HG03103 (cell line): ENCODE data around the gene SLC25A24.
A peak's percentile ranks its signal among the peaks of the same experiment; 100 is the strongest.
"Not testable (repeated sequence)": the region's sequence is repeated elsewhere in the genome, so short reads cannot be mapped to it uniquely, and the experiment has no call there.

Source experiments
- ATAC-seq: cut with Tn5 transposase; IDR thresholded peaks from one replicate; pipeline ENCODE4 v1.9.1; 2021; ENCODE audit warnings: low read depth; ENCODE audit not compliant: unreplicated experiment

SLC25A24 gene

GRCh38 chr1:108141621-108142020 lies 58.5 kb downstream of the SLC25A24 start:
- ATAC-seq, result no peak

- ATAC-seq, result no peak
These were observed 59.2 kb downstream of the SLC25A24 start for GRCh38 chr1:108140936-108141335.

GRCh38 chr1:108140177-108140576 lies 60.0 kb downstream of the SLC25A24 start:
- no peak for ATAC-seq

DNA sequence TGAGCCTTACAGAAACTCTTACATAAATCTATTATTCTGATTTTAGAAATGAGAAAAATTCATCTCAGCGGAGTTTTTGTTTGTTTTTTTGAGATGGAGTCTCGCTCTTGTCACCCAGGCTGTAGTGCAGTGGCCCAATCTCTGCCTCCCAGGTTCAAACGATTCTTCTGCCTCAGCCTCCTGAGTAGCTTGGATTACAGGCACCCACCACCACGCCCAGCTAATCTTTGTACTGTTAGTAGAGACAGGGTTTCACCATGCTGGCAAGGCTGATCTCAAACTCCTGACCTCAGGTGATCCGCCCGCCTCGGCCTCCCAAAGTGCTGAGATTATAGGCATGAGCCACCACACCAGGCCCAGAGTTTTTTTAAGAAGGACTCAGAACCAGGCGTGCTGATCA lies 60.6 kb downstream of the SLC25A24 start:
- ATAC-seq, result not testable (repeated sequence)

DNA sequence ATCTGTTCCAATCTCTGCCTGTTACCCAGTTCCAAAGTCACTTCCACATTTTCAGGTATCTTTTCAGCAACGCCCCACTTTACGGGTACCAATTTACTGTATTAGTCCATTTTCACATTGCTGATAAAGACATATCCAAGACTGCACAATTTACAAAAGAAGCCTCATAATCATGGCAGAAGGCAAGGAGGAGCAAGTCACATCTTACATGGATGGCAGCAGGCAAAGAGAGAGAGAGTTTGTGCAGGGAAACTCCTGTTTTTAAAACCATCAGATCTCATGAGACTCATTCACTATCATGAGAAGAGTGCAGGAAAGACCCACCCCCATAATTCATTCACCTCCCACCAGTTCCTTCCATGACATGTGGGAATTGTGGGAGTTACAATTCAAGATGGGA lies 67.0 kb downstream of the SLC25A24 start:
- ATAC-seq, result not testable (repeated sequence)

DNA sequence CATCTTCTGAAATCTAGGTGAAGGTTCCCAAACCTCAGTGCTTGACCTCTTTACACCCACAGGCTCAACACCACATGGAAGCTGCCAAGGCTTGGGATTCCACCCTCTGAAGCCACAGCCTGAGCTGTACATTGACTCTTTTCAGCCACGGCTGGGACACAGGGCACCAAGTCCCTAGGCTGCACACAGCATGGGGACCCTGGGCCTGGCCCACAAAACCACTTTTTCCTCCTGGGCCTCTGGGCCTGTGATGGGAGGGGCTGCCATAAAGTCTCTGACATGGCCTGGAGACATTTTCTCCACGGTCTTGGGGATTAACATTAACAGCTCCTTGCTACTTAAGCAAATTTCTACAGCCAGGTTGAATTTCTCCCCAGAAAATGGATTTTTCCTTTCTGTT lies 67.8 kb downstream of the SLC25A24 start:
- ATAC-seq, result not testable (repeated sequence)

DNA sequence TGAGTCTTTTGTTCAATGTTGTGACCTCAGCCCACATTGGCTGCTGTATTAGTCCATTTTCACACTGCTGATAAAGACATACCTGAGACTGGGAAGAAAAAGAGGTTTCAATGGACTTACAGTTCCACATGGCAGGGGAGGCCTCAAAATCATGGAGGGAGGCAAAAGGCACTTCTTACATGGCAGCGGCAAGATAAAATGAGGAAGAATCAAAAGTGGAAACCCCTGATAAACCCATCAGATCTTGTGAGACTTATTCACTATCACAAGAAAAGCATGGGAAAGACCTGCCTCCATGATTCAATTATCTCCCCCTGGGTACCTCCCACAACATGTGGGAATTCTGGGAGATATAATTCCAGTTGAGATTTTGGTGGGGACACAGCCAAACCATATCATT lies 68.9 kb downstream of the SLC25A24 start:
- not testable (repeated sequence) for ATAC-seq

- no peak for ATAC-seq
These were observed 69.3 kb downstream of the SLC25A24 start for GRCh38 chr1:108130794-108131193.

- no peak for ATAC-seq
These were observed 70.1 kb downstream of the SLC25A24 start for GRCh38 chr1:108129999-108130398.

- peak; percentile 90 for ATAC-seq
These were observed 74.6 kb downstream of the SLC25A24 start for GRCh38 chr1:108125312-108126138.

DNA sequence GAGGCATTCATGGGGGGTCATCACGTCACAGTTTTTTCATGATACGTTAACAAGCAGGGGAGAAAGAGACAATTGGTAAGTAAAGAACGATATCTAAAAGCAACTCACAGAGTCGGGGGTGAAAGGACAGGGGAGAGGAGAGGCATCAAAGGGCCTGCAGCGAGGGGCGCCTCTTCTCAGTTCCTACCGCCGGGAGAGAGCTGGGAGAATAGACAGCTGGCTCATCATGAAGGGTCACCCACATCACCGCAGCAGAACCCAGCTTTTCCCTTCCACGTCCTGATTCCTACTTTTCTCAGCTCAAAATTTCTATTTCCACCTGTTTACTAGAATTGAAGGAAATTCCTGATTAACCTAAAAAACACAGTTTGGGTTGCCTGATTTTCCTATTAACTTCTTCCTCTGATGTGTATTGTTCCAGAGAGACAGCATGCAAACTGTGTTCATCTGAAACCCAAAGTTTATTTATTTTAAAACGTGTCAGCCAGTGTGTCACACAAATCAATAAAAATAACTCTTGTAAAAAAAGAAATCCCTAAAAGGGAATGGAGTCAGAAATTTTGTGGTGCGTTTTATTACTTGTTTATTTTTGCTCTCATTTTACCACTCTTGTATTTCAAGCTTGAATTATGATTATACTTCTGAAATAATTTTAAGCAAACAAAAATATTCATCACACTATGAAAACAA lies 75.4 kb downstream of the SLC25A24 start:
- ATAC-seq, result no peak

- ATAC-seq, result no peak
These were observed 76.1 kb downstream of the SLC25A24 start for GRCh38 chr1:108124023-108124422.

DNA sequence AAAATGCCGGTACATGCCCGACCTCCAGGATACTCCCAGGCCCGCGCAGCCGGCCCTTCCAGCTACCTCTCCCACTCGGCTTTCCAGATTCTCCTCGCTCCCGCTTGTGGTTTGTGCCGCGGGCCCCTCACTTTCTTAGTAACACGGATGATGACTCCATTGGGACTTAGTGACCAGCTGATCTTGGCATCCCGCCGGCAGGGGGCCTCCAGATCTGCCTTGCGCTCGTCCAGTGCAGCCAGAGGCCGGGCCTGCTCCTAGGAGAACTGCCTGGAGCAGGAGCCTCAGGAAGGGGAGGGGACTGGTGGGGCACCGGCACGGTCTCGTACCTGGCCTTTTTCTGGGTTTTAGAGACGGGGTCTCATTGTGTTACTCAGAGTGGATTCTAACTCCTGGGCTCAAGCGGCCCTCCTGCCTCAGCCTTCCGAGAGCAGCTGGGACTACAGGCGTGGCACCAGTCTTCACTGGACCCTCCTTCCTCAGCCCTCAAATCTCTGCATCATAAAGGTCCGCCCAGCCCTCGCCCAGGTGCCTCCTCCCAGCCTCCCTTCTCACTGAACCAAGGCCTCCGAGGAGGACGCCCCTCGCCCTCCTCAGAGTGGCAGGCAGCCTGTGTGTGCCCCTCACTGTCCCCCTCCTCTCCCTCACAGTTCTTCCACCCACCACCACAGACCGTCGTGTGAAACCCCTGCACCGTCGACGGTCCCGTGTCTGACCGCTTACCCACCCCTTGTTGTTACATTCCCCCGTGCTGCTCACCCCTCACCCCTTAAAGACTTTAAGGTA lies 78.6 kb downstream of the SLC25A24 start:
- no peak for ATAC-seq

DNA sequence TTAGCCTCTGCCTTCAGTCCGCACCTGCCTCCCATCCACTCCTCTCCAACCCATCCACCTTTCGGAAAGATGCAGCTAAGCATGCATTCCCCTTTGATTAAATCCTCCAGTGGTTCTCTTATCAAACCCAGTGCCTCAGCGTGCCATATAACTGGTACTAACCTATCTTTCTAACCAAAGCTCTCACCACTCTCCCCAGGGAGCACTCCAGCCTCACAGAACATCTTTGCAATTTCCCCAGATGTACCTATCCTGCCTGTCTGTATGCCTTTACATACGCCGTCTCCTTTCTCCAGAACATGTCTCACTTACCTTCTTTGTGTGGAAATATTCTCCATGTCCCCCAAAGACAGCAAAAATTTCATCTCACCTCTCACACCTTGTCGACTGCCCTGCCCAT lies 80.0 kb downstream of the SLC25A24 start:
- no peak for ATAC-seq

- ATAC-seq, result no peak
These were observed 80.6 kb downstream of the SLC25A24 start for GRCh38 chr1:108119500-108119899.

DNA sequence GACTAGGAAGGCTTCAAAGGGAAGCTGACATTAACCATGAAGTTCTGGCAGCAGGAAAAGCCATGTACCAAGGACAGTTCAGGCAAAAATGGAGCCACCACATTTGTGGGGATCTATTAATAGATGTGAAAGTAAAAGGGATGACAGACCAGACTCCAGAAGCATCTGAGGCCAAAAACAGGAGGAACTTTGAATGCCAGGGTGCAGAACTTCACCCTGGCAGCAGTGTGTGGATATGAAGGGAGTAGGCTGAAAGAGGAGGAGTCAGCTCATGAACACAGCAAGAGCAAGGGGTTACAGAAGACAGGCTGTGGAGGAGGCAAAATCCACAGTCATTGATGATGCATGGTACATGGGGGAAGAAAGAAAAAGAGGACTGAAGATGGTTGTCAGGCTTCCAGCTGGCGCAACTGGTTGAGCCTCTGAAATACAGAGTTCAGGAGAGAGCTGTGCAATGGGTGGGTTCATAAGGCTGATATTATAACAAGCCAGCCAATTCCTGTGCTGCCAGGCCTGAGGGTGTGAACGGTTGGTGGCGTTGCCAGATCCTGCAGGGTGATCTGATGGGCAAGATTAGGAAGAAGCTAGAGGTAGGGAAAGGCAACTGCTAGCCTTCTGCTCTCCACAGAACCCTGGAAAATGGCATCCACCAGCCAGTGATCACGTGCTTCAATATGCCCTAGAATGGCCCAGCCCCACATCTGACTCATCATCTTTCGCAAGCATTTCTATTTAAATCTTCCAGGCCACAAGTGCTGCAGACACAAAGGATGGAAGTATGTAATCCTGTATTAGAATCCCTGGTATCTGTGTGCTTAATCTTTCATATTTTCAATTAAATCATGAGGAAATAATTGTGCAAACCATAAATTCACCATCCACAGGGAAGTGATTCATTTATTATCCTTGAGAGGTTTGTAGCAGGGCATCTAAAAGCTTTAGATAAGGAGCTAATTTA lies 81.9 kb downstream of the SLC25A24 start:
- ATAC-seq, result no peak

DNA sequence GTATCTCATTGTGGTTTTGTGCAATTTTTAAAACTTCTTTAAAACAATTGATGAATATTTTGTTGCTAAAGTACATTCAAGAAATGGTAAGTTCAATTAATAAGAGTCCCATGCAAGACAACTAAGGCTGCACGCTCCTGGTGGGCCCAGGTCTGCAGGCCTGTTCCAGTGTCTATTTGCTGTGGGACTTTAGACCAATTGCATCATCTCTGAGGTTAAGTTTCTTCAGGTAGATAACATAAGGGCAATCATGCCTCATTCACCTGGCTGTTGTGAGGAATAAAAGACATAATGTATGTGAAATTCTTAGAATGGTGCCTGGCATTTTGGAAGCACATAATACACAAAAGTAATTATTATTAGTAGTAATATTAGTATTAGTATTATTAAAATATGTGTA lies 82.9 kb downstream of the SLC25A24 start:
- no peak for ATAC-seq

GRCh38 chr1:108114033-108114599 lies 86.0 kb downstream of the SLC25A24 start:
- ATAC-seq, result no peak

GRCh38 chr1:108113496-108113895 lies 86.6 kb downstream of the SLC25A24 start:
- no peak for ATAC-seq
